GM04503 (cell line): ENCODE data around the gene PPFIBP1.

Source experiments
- DNase-seq: peaks from one replicate; pipeline ENCODE4 v3.0.0-alpha.2; 2012; ENCODE audit warnings: low read depth

The PPFIBP1 gene

DNA sequence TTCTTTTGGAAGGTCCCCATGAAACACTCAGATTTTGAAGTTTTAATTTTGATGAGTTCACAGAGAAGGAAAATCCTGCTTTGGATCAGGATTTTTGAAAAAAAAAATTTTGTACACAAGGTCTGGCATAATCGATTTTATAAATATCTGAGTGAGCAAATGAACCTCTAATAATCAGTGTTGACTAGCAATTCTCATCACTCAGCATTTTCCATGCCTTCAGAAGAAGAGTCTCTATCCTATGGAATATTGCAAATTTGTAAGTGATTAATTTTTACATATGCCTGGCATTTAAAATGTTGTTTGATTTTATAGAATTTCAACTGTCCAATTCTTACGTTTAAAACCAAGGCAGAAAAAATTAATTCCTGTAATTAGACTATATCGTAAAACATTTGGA lies 141.7 kb downstream of the PPFIBP1 start:
- DNase-seq: no peak

DNA sequence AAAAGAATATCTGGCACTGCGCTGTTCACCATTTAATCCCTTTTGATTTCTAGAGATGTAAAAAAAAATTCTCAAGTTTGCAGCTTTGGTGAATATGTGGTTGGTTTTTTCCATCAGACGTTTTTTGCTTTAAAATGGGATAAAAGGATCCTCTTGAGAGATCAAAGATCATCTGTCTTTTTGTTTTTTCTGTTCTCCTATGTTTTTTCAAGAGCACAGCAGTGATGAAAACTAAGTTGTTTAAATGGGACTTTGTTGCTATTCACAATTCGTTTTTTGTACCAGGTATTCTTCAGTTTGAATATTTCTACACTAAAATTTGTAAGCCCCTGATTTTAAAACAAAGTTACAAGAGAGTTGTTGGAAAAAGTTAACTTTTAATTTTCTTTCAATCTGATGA lies 142.5 kb downstream of the PPFIBP1 start:
- no peak for DNase-seq

GRCh38 chr12:27667540-27667939 lies 143.5 kb downstream of the PPFIBP1 start:
- DNase-seq: peak; percentile 77

DNA sequence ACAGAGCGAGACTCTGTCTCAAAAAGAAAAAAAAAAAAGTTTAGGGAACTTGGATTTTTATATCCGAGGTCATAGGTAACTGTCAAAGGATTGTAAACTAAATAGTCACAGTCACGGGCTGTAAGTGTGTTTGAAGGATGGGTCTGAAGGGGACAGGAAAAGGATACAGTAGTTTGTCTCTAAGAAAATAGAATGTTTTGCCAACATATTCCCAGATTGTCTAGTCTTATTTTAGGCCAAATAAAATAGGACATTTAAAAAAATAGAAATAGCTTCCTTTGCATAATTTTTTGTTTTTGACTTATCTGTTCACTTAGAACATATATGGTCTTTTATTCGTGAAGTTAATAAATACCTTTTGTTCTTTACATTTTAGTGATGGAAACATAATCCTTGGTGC lies 148.0 kb downstream of the PPFIBP1 start:
- DNase-seq: no peak

DNA sequence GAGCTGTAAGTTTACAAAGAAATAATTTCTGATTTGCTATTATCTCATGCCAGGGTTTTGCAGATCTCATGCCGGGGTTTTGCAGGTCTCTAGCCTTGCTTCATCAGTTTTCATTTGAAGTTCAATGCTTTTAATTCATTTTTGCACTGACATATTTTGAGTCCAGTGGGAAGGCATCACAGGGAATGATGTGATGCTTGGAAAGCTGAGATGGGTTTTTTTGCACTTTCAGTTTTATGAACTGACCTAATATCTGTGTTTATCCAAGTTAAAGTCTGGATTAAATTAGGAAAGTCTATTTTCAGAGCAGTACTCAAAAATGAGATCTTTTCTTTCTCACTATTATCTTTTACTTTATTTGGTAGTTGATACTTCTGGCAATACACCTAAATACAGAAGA lies 148.6 kb downstream of the PPFIBP1 start:
- DNase-seq: no peak

- no peak for DNase-seq
These were observed 149.2 kb downstream of the PPFIBP1 start for GRCh38 chr12:27673101-27673718.

GRCh38 chr12:27674989-27675388 lies 151.0 kb downstream of the PPFIBP1 start:
- DNase-seq: no peak

- DNase-seq: no peak
These were observed 156.6 kb downstream of the PPFIBP1 start for GRCh38 chr12:27680619-27681018.

- DNase-seq: no peak
These were observed 158.5 kb downstream of the PPFIBP1 start for GRCh38 chr12:27682534-27682933.

- DNase-seq: no peak
These were observed 161.3 kb downstream of the PPFIBP1 start for GRCh38 chr12:27685274-27685673.

GRCh38 chr12:27686147-27686546 lies 162.1 kb downstream of the PPFIBP1 start:
- DNase-seq: no peak

DNA sequence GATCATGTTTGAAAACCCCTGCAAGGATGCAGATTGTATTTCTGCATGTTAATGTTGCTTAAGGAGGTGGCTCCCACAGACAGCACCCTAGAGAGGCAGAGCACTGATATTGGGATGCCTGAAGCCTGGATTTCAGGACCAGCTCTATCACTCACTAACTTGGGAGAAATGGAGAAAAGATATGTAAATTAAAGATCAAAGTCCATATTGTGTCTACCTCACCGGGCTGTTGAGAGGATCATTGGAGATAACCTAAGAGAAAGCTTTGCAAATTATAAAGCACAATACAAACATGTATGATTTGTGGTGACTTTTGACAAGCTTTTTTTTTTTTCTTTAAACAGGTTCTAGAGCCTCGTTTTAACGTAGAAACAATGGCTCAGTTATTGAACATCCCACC lies 164.7 kb downstream of the PPFIBP1 start:
- no peak for DNase-seq

DNA sequence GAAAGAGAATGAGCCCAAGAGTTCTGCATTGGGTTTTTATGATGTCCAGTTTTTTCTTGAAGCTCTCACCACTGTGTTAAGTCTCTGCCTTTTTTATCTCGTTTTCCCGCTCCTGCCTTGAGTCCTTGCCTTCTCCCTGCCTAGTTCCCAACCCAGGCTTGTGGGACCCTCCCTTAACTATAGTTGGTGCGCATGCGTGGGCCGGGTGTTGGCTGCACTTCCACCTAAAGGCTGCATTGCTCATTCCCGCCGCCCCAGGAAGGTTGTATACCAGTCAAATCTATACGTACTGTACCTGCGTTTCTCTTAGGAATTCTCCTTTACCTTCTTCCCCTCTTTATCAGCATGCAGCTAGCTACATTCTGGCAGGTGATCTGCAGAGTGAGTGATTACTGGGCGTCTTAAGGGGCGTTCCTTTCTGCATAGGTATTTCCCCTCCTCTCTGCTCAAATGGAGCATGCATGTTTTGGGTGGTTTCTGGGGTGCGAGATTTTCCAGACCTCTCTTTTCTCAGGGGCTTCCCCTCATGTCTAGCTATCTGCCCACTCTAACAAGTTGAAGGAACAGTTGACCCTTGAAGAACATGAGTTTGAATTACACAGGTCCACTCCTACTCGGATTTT lies 165.7 kb downstream of the PPFIBP1 start:
- no peak for DNase-seq

- no peak for DNase-seq
These were observed 169.4 kb downstream of the PPFIBP1 start for GRCh38 chr12:27693403-27693802.

DNA sequence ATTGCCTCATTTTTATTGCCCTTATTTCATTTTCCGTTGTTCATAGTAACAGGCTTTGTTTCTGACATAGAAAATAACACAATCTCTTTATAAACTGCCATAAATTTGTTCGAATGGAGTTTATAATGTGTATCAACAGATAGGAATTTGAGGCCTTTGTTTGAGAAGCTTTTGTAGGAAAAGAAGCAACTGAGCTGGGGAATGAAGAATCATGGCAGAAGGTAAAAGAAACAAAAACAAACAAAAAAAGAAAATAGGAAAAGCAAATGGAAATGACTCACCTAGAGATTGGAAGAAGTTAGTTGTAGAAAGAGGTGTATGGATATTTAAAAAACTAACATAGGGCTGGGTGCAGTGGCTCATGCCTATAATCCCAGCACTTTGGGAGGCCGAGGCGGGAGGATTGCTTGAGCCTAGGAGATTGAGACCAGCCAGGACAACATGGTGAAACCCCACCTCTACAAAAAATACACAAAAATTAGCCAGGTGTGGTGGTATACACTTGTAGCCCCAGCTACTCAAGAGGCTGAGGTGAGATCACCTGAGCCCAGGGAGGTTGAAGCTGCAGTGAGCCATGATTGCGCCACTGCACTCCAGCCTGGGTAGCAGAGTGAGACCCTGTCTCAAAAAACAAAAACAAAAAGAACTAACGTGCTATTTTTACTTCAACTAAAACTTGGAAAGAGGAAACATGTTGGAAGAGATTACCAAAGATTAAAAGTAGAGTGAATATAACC lies 171.7 kb downstream of the PPFIBP1 start:
- DNase-seq: no peak

DNA sequence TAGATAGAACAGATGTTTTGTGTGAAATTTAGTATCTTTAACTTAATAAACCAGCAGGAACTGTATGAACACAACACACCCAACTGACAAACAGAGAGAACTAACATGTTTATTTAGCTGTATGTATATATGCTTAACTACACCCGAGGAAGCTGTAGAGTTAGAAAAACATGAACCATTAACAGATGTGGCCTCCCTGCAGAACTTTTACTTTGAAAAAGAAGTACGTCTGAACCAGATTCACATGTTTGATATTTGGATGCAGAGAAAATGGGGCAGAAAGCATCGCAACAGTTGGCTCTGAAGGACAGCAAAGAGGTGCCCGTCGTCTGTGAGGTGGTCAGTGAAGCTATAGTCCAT lies 172.3 kb downstream of the PPFIBP1 start, which contains the start of gene REP15:
Gene REP15, plus strand, starts transcription at position 155 of the 360 bp plus-strand sequence. Its CDS starts 116 bp downstream, at position 271.
- no peak for DNase-seq

- DNase-seq: no peak
These were observed 173.0 kb downstream of the PPFIBP1 start for GRCh38 chr12:27696864-27697564.

GRCh38 chr12:27703720-27704452 lies 179.9 kb downstream of the PPFIBP1 start:
- DNase-seq: peak; percentile 64

- DNase-seq: no peak
These were observed 181.3 kb downstream of the PPFIBP1 start for GRCh38 chr12:27705263-27705662.

- no peak for DNase-seq
These were observed 183.2 kb downstream of the PPFIBP1 start for GRCh38 chr12:27707216-27707615.

DNA sequence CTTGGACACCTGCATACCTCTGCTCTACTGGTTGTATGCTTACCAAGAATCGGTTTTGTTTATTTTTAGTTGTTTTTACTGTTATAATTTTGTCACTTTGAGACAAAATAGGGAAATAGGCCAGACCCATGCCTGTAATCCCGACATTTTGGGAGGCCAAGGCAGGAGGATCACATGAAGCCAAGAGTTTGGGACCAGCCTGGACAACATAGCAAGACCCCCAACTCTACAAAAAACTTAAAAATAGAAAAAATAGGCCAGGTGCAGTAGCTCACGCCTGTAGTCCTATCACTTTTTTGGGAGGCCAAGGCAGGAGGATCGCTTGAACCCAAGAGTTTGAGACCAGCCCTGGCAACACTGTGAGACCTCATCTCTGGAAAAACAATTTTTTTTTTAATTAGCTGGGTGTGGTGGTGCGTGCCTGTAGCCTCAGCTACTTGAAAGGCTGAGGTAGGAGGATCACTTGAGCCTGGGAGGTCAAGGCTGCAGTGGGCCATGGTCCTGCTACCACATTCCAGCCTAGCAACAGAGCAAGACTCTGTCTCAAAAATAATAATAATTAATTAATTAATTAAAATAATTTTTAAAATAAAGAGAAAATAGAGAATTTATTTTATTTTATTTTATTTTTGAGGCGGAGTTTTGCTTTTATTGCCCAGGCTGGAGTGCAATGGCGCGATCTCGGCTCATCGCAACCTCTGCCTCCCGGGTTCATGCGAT lies 185.4 kb downstream of the PPFIBP1 start:
- no peak for DNase-seq
